Ammon's horn (tissue), 1 donor: ENCODE results near the gene ST6GALNAC6.
A peak's percentile ranks its signal among the peaks of the same experiment; 100 is the strongest.
"Not testable (repeated sequence)": the region's sequence is repeated elsewhere in the genome, so short reads cannot be mapped to it uniquely, and the experiment has no call there.

Experiments
- DNase-seq: peaks from one replicate; pipeline ENCODE4 v3.0.0-alpha.2; 2016; ENCODE audit warnings: low spot score

ST6GALNAC6 gene

GRCh38 chr9:127893392-127893791 is 6.0 kb downstream of the ST6GALNAC6 start:
- peak; percentile 63 for DNase-seq

DNA sequence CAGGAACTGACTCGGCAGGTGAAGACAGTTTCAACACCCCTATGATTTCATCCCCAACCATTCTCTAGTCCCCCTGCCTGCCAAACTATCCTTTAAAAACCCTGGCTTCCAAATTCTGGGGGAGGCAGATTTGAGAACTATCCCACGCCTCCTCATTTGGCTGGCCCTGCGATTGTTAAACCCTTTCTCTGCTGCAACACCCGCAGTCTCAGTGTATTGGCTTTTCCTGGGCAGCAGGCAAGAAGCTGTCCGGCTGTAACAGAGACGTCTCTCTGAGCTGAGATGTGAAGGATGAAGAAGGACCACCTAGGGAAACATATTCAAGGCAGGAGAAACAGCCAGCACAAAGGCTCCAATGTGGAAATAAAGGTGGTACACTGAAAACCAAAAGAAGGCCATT is 6.6 kb downstream of the ST6GALNAC6 start:
- no peak for DNase-seq

- DNase-seq, result no peak
Observed at GRCh38 chr9:127890053-127890452, 9.3 kb downstream of the ST6GALNAC6 start.

DNA sequence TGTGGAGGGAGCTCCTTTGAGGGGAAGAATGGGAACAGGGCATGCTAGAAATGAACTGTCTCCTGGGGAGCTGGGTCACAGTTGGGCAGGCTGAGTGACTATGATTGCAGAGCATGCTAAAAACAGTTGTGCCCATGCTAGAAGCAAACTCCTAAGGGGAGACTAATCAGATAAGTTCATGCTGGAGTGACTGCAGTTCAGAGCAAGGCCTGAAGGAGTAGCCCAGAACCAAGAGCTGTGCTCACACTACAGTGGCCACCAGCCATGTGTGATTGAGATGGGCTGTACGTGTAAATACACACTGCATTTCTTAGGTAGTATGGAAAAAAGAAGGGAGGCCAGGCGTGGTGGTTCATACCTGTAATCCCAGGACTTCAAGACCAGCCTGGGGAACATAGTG is 11.6 kb downstream of the ST6GALNAC6 start:
- no peak for DNase-seq

DNA sequence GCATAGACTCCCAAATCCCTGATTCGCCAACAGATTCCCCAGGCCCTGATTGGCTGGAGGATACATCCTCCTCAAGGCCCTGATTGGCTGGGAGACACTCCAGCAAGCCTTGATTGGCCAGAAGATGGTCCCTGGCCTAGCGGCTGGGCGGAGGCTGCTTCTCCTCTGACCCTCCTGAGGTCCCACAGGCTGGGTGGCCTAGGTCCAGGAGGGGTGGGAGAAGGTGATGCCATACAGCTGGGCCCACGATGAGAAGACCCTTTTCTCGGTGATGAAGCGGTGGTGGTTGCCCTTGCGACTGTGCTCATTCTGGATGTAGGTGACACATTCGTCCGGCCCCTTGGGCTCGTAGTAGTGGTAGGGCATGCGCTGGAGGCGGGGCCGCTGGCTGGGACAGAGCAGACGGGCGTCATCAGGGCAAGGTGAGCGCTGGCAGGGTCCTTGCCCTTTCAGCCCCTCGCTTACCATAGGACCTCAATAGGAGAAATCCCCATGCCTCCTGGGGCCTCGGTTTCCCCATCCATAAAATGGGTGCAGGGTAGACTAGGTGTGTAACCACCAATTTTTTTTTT is 12.9 kb downstream of the ST6GALNAC6 start:
- DNase-seq, result no peak

DNA sequence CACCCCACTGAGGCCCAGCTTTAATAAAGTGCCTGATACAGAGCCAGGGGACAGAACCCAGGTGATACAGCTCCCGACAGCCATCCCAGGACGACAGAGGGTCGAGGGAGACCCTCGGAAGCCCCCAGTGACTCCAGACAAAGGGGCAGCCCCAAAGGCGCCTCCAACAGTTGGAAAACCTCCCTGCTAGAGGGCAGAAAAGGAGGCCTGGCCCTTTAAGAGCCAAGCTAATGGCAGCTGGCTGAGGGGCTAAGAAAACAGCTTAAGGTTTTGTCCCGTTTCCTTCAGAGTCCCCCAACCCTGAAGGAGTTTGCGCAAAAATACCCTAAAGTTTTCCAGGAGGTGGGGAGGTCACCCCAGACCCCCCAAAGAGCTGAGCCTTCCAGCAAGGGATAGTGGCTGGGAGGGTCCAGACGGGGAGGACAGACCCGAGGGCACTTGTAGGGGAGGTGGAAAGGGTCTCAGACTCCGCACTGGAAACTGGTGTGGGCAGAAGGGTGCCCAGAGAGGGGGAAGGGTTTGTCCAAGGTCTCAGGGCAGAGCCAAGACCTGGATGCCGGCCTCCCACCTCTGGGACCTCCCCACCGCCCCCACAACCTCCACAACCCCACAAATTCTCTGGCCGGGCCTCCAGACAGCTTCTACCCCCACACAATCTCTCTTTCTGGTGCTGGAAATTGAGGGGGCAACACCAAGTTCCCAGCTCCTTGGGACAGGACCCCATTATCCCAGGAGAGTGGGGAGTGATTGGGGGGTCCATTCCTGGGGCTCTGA is 13.7 kb downstream of the ST6GALNAC6 start:
- DNase-seq, result no peak

DNA sequence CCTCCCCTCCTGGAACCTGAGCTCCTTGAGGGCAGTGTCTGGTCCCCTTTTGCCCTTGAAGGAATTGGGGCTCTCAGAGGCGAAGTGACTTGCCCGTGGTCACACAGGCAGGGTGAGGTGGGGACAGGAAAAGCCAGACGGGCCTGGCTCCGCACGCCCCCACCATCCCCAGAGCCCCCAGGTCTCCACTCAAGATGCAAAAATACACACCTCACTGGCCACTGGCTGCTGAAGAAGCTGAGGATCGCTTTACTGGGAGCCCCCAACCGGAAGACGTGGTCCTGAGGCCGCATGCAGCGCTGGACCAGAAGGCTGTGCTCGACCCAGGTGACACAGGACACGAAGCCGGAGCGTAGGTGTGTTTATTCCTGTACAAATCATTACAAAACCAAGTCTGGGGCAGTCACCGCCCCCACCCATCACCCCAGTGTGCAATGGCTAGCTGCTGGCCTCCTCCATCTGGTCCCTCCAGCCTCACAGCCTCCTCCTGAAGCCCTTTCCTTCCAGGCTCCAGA is 14.4 kb downstream of the ST6GALNAC6 start:
- no peak for DNase-seq

DNA sequence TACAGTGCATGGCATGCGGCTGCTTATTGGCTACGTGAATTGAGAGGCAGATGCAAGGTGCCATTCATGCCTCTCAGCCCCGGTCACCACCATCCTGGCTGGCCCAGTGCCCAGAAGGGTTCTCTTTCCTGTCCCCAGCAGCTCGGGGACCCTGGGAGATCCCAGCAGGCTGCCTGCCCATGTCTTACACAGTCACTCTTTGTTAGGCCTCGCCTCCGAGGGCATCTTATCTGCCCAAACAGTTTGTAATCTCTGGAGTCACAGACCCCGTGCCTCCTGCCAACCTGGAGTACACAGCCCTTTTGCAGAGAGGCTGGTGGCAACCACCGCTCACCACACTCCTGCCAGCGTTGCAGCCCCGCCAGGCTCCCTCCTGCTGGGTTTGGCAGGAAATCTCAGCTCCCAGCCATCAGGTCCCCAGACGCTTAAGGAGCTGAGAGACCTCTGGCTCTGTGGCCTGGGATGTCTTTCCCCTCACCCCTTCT is 14.9 kb downstream of the ST6GALNAC6 start:
- DNase-seq, result no peak

DNA sequence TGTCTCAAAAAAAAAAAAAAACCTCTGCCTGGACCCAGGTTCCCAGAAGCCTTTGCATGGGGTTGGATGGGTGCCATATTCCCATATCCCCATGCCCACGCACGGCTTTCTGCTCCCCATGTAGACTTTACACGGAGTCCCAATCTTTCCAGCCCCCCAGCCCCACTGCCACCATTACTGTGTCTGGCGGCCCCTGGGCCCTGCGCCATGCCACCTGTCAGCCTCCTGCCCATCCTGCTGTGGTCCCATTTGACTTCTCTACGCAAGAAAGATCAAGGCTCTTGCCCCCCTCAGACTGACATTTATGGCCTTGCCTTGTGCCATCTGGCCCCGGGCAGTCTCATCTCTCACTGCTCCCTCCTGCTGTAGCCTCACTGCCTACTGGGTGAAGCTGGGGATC is 15.4 kb downstream of the ST6GALNAC6 start:
- no peak for DNase-seq

DNA sequence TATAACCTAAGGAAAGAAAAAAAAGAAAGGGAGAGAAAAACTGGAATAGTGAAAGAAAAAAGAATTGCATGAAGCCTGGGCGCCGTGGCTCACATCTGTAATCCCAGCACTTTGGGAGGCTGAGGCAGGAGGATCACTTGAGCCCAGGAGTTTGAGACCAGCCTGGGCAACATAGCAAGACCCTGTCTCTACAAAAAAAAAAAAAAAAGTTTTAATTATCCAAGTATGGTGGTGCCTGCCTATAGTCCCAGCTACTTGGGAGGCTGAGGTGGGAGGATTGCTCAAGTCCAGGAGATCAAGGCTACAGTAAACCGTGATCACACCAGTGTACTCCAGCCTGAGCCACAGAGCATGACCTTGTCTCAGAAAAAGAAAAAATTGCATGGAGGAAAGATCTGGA is 17.7 kb downstream of the ST6GALNAC6 start:
- not testable (repeated sequence) for DNase-seq

GRCh38 chr9:127880143-127880542 is 19.3 kb downstream of the ST6GALNAC6 start:
- no peak for DNase-seq

DNA sequence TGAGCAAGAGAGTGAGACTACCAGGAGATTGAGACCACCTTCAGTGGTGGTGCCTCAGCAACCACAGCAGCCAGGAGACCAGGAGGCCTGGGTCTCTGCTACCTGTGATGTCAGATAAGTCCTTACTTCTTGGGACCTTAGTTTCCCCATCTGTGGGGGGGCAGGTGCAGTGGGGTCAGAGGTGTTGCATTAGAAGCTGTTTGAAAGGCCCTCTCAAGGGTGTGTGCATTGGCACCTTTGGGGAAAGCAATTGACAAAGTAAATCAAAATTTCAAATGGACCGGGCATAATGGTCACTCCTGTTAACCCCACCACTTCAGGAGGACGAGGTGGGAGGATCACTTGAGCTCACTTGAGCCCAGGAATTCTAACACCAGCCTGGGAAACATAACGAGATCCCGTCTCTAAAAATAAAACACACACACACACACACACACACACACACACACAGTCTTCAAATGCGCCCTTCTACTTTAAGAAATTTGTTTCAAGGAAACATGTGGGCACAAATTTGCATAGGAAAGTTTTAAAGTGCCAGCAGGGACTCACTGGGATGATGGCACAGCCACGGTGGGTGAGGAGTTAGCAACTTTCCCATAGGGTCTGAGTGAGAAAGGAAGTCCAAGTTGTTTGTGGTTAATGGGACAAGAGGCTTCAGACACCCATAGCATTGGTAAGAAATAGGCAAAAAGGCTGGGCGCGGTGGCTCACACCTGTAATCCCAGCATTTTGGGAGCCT is 20.6 kb downstream of the ST6GALNAC6 start:
- no peak for DNase-seq

- no peak for DNase-seq
Observed at GRCh38 chr9:127878001-127878651, 21.3 kb downstream of the ST6GALNAC6 start.

DNA sequence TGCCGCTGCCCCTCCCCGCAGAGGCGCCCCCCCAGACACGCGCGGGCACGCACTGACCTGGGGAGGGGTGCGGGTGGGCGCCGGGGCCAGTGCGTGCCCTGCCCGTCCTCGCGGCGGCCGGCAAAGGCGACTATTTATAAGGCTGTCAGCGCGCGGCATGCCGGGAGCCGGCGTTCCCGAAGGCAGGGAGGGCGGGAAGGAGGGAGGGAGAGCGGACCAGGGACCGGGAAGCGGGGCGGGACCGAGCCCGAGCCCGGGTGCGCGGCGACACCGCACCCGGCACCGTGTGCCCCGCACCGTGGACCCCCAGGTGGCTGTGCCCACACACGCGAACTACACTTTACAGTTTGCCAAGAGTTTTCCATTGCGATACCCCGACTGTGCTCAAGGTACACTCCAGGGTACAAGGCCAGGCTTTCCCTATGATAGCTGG is 21.8 kb downstream of the ST6GALNAC6 start, which contains the start of gene AK1:
AK1 (minus strand) TSS at position 110 of the 433 bp plus-strand sequence. CDS start 3,058 bp downstream, outside the sequence.
- peak; percentile 87 for DNase-seq

DNA sequence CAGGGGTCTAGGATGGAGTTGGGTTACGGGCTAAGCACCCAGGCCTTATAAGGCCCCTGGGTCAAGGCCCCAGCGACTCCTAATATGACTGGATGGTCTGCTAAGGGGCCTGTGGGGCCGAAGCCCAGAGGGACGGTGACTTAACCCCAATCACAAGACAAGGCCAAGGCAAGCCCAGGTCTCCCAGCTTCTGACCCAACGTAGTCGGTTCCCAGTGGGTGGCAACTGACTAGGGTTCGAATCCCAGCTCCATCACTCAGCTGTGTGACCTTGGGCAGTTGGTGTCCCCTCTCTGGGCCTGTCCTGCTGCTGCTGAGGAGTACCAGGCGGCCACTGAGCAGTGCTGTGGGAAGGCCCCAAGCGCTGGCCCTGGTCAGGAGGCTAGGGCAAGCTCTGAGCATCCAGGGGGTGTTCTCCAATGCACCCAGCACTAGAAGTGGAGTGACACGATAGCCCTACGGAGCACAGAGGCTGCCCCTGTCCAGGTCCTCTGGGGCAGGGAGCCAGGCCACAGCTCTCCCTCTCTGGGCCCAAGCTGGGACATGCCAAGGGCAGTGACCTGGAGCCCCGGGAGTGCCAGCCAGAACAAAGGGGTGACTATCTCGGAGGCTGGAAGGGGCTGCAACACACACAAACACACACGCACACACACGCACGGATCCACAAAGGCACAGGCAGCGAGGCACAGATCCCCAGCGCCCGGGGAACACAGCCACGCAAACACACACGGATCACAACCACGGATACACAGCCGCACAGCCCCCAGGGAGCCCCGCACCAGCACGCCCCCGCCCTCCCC is 22.4 kb downstream of the ST6GALNAC6 start:
- no peak for DNase-seq

GRCh38 chr9:127876026-127876763 is 23.2 kb downstream of the ST6GALNAC6 start:
- DNase-seq, result no peak

DNA sequence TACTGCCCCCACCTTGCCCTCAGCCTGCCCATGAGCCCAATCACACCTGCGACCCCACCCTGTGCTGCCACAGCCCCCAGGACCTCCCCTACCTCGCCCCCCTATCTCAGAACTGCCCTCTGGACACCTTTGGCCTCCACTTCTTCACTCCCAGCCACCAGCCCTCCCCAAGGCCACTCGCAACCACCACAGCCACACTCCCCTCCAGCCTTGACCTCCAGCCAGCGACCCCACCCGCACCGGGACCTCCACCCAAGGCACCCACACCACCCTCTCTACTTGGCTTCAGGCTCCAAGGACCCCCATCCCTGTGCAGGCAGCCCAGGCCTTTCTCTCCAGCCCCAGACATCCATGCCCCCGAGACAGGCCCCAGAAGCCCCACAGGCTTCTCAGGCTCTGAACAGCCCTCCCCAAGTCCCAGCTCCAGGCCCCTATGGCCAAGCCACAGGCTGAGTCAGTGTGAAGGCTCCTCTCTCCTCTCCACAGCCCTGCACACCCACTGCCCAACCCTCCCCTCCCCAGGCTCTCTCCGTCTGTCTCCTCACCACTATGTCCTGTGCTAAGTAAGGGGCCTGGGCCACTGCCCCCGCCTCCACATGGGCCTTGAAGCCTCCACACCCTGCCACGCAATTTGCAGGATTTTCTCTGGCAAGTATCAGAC is 24.0 kb downstream of the ST6GALNAC6 start:
- DNase-seq, result no peak

- DNase-seq, result peak; percentile 51
Observed at GRCh38 chr9:127874301-127875221, 24.8 kb downstream of the ST6GALNAC6 start.

- DNase-seq, result peak; percentile 94
Observed at GRCh38 chr9:127873886-127874285, 25.5 kb downstream of the ST6GALNAC6 start.
